GM12873 (cell line): ENCODE results near the gene KLF3.

Source experiments
- CTCF ChIP-seq: IDR thresholded peaks from 2 replicates; pipeline ENCODE4 v1.5.1; 2012; ENCODE audit warnings: low read depth, mild to moderate bottlenecking, moderate library complexity, low read length, control low read depth; ENCODE audit not compliant: insufficient read depth; ENCODE audit errors: missing control alignments

The KLF3 gene

GRCh38 chr4:38692421-38692820 is 28.4 kb downstream of the KLF3 start:
- no peak for TF ChIP-seq CTCF

DNA sequence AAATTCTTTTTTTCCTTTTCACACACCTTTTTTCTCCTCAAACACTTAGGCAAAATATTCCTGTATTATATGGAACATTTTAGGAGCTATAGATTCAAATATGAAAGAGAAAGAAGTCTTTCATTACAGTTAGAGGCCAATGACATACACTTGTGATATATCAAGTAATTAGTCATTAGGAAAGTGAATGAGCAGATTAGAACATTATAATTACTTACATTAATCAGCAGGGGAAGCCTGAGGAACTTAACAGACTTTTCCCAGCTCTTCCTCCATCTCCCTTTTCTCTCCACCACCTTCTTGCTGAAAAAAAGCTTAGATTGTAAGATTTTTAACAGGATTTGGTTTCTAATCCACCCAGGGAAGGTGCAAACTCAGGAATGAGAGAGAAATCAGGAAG is 29.6 kb downstream of the KLF3 start:
- no peak for TF ChIP-seq CTCF

DNA sequence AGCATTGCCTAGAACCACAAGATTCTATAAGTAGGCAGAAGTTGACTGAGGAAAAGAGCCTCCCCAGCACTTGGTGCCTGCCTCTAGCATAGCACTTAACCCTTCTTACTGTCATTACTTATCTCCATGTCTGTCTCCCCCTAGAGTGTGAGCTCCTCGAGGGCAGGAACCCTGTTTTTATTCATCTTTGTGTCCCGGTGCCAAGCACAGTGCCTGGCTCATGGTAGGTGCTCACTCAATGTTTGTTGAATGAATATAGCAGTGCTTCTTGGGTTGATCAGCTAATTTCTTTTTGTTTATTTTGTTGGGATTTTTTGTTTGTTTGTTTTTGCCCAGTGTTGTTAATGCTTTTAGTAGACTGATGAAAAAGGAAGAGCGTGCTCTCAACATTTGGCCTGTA is 30.3 kb downstream of the KLF3 start:
- no peak for TF ChIP-seq CTCF

- no peak for TF ChIP-seq CTCF
Measured at GRCh38 chr4:38695809-38696208, 31.8 kb downstream of the KLF3 start.

- TF ChIP-seq CTCF = no peak
Measured at GRCh38 chr4:38696697-38697096, 32.7 kb downstream of the KLF3 start.

DNA sequence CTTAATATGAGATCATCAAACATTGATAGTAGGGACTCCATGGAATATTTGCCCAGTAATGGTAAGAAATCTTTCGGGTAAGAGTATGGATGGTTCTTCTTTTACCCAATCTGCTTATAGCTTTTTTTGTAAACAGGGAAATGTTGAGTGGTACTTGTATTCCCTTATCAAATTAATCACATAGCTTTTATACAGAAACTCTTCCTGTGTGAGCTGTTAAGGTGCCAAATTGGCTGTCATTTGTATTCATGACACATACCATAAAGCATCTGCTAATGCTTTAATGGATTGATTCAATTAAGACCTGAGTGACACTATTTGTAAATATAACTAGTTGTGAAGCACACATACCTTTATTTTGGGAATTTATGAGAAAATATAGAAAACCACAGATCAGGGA is 34.2 kb downstream of the KLF3 start:
- no peak for TF ChIP-seq CTCF

GRCh38 chr4:38699112-38699511 is 35.1 kb downstream of the KLF3 start:
- TF ChIP-seq CTCF = no peak

- no peak for TF ChIP-seq CTCF
Measured at GRCh38 chr4:38703635-38704034, 39.6 kb downstream of the KLF3 start.
